H9 (cell line): ENCODE results near the gene HPGDS. TPM values are rescaled to one million over a fixed set of nuclear protein-coding genes. Genes with fewer than 3 reads are reported as not detected.

Experiments
- DNase-seq: peaks from one replicate; pipeline ENCODE4 v3.0.0-alpha.2; 2017
- H2AFZ ChIP-seq: one replicate; pipeline ENCODE4 v1.6.1; 2013; ENCODE audit warnings: mild to moderate bottlenecking, low read length, control low read depth, moderate library complexity
- H2AK5ac ChIP-seq: 2 replicates; pipeline ENCODE4 v1.6.1; 2013; ENCODE audit warnings: low read length, control low read depth, mixed read lengths; ENCODE audit not compliant: insufficient read length
- H2BK120ac ChIP-seq: one replicate; pipeline ENCODE4 v1.6.1; 2013; ENCODE audit warnings: low read depth, mild to moderate bottlenecking, low read length, control low read depth, inconsistent platforms; ENCODE audit not compliant: poor library complexity, severe bottlenecking
- H2BK12ac ChIP-seq: 2 replicates; pipeline ENCODE4 v1.6.1; 2013; ENCODE audit warnings: low read length, control low read depth, mixed read lengths, low read depth; ENCODE audit not compliant: insufficient read length
- H2BK15ac ChIP-seq: 2 replicates; pipeline ENCODE4 v1.6.1; 2013; ENCODE audit warnings: low read depth, low read length, control low read depth
- H2BK20ac ChIP-seq: one replicate; pipeline ENCODE4 v1.6.1; 2013; ENCODE audit warnings: low read depth, mild to moderate bottlenecking, low read length, control low read depth, inconsistent platforms; ENCODE audit not compliant: poor library complexity, severe bottlenecking
- H2BK5ac ChIP-seq: 2 replicates; pipeline ENCODE4 v1.6.1; 2013; ENCODE audit warnings: low read length, control low read depth, mixed read lengths; ENCODE audit not compliant: insufficient read length
- H3K14ac ChIP-seq: 2 replicates; pipeline ENCODE4 v1.6.1; 2013; ENCODE audit warnings: low read length, control low read depth; ENCODE audit not compliant: insufficient read depth
- H3K18ac ChIP-seq: 2 replicates; pipeline ENCODE4 v1.6.1; 2013; ENCODE audit warnings: low read depth, mild to moderate bottlenecking, mixed read lengths, low read length, control low read depth; ENCODE audit not compliant: insufficient read length
- H3K23ac ChIP-seq: 2 replicates; pipeline ENCODE4 v1.6.1; 2013; ENCODE audit warnings: low read length, control low read depth, mixed read lengths, low read depth; ENCODE audit not compliant: insufficient read length
- H3K23me2 ChIP-seq: 2 replicates; pipeline ENCODE4 v1.6.1; 2013; ENCODE audit warnings: low read depth, mild to moderate bottlenecking, mixed read lengths, low read length, control low read depth; ENCODE audit not compliant: insufficient read length, poor library complexity, severe bottlenecking
- H3K27ac ChIP-seq: 2 replicates; pipeline ENCODE4 v1.5.1; 2013; ENCODE audit warnings: low read length, control low read depth, mixed read lengths, low read depth; ENCODE audit not compliant: insufficient read length
- H3K27me3 ChIP-seq: 2 replicates; pipeline ENCODE4 v1.6.1; 2013; ENCODE audit warnings: low read length, control low read depth, inconsistent platforms; ENCODE audit not compliant: insufficient read depth
- H3K4ac ChIP-seq: 2 replicates; pipeline ENCODE4 v1.6.1; 2013; ENCODE audit warnings: low read depth, mild to moderate bottlenecking, control low read depth, inconsistent platforms, low read length, moderate library complexity
- H3K4me1 ChIP-seq: 2 replicates; pipeline ENCODE4 v1.6.1; 2013; ENCODE audit warnings: low read length, control low read depth, inconsistent platforms; ENCODE audit not compliant: insufficient read depth
- H3K4me2 ChIP-seq: 2 replicates; pipeline ENCODE4 v1.6.1; 2013; ENCODE audit warnings: low read length, control low read depth, mixed read lengths; ENCODE audit not compliant: insufficient read length, insufficient read depth
- H3K56ac ChIP-seq: 2 replicates; pipeline ENCODE4 v1.6.1; 2013; ENCODE audit warnings: low read depth, mild to moderate bottlenecking, mixed read lengths, low read length, control low read depth; ENCODE audit not compliant: insufficient read length
- H3K79me1 ChIP-seq: 2 replicates; pipeline ENCODE4 v1.6.1; 2013; ENCODE audit warnings: low read depth, mild to moderate bottlenecking, moderate library complexity, low read length, control low read depth, inconsistent platforms; ENCODE audit not compliant: insufficient read depth, poor library complexity, severe bottlenecking
- H3K79me2 ChIP-seq: 2 replicates; pipeline ENCODE4 v1.6.1; 2013; ENCODE audit warnings: low read length, control low read depth, inconsistent platforms; ENCODE audit not compliant: insufficient read depth
- H3K9ac ChIP-seq: 2 replicates; pipeline ENCODE4 v1.6.1; 2013; ENCODE audit warnings: low read length, control low read depth, mixed read lengths; ENCODE audit not compliant: insufficient read length; ENCODE audit errors: extremely low read depth
- H3K9me3 ChIP-seq: one replicate; pipeline ENCODE4 v1.6.1; 2013; ENCODE audit warnings: low read depth, low read length, inconsistent platforms; ENCODE audit not compliant: control insufficient read depth
- H3T11ph ChIP-seq: one replicate; pipeline ENCODE4 v1.6.1; 2013; ENCODE audit warnings: mild to moderate bottlenecking, low read length, control low read depth, inconsistent platforms
- H4K20me1 ChIP-seq: one replicate; pipeline ENCODE4 v1.6.1; 2013; ENCODE audit not compliant: control insufficient read depth, insufficient read length, insufficient read depth
- H4K5ac ChIP-seq: 2 replicates; pipeline ENCODE4 v1.6.1; 2013; ENCODE audit warnings: low read depth, mild to moderate bottlenecking, mixed read lengths, low read length, control low read depth; ENCODE audit not compliant: insufficient read length
- H4K8ac ChIP-seq: replicated peaks from 2 replicates; pipeline ENCODE4 v1.6.1; 2013; ENCODE audit warnings: low read length, control low read depth, mixed read lengths, low read depth; ENCODE audit not compliant: insufficient read length
- H4K91ac ChIP-seq: 2 replicates; pipeline ENCODE4 v1.6.1; 2013; ENCODE audit warnings: low read depth, mild to moderate bottlenecking, moderate library complexity, mixed read lengths, low read length, control low read depth; ENCODE audit not compliant: insufficient read length
- H3K27ac Mint-ChIP-seq, 3 experiments: 2 replicates in 2 of 3; 3 replicates in 1 of 3; pipeline ENCODE4 v1.8.0; 2020 to 2021; ENCODE audit warnings: mixed read lengths in 3 of 3, mild to moderate bottlenecking in 1 of 3, moderate library complexity in 1 of 3
- H3K27me3 Mint-ChIP-seq: 2 replicates; pipeline ENCODE4 v1.8.0; 2021; ENCODE audit warnings: low read depth, mild to moderate bottlenecking, moderate library complexity, mixed read lengths
- H3K36me3 Mint-ChIP-seq, 3 experiments: 2 replicates in 2 of 3; 3 replicates in 1 of 3; pipeline ENCODE4 v1.8.0; 2020 to 2021; ENCODE audit warnings: low read depth in 3 of 3, mixed read lengths in 3 of 3; ENCODE audit not compliant: insufficient read depth in 1 of 3
- H3K4me1 Mint-ChIP-seq, 2 experiments: 2 replicates each; pipeline ENCODE4 v1.8.0; 2020; ENCODE audit warnings: mixed read lengths in 2 of 2
- H3K4me3 Mint-ChIP-seq, 2 experiments: 2 replicates in 1 of 2; 3 replicates in 1 of 2; pipeline ENCODE4 v1.8.0; 2020 to 2021; ENCODE audit warnings: mild to moderate bottlenecking in 2 of 2, mixed read lengths in 2 of 2, moderate library complexity in 1 of 2
- H3K9me3 Mint-ChIP-seq, 2 experiments: 2 replicates in 1 of 2; 3 replicates in 1 of 2; pipeline ENCODE4 v1.8.0; 2020; ENCODE audit warnings: mild to moderate bottlenecking in 2 of 2, mixed read lengths in 2 of 2, moderate library complexity in 1 of 2
- WGBS: extraction: QIAGEN DNeasy Blood & Tissue Kit; methylation state at CpG from one replicate; pipeline ENCODE4 v1.1.7; 2013; ENCODE audit warnings: missing lambda C conversion rate, low lambda C conversion rate, mixed read lengths; ENCODE audit not compliant: insufficient read length; ENCODE audit errors: extremely low coverage; 5-methylcytosine and 5-hydroxymethylcytosine counted together
- total RNA-seq: library from RNA; stranded (reverse); gene quantifications from 2 replicates; pipeline ENCODE4 v1.2.1, GENCODE V29; 2021
- TF ChIP-seq, protein P1 (sequence below): fragments of 200-600 bp; sonication (generic); conservative IDR thresholded peaks from 3 replicates; pipeline ENCODE4 v1.8.0; 2021; ENCODE audit warnings: antibody characterized with exemption, mild to moderate bottlenecking

The HPGDS gene
- total RNA-seq, 1 experiment from 2014 or later, result not detected

GRCh38 chr4:94271248-94271647, 71.4 kb downstream of the HPGDS start:
- H2BK12ac ChIP-seq, result no peak overlapping the region
- no peaks in the 10 kb centered on the region for H3K23me2 ChIP-seq
- no peak overlapping the region for H3K4me2 ChIP-seq
- no peak overlapping the region for H3K27ac Mint-ChIP-seq
- no peaks in the 10 kb centered on the region for H3K9me3 Mint-ChIP-seq
- H3K36me3 Mint-ChIP-seq, result peaks cover 0 to 43% (median 39%) of the 10 kb centered on the region in 3 experiments; a peak in 6 of 7 replicates
- H3K27me3 ChIP-seq, result no peaks in the 10 kb centered on the region
- H4K5ac ChIP-seq, result no peak overlapping the region
- H3K9ac ChIP-seq, result no peak overlapping the region
- H3K27me3 Mint-ChIP-seq, result no peaks in the 10 kb centered on the region
- no peak overlapping the region for H3K4ac ChIP-seq
- H3K79me2 ChIP-seq, result no peaks in the 10 kb centered on the region
- H4K8ac ChIP-seq, result no peak overlapping the region
- no peaks in the 10 kb centered on the region for H4K20me1 ChIP-seq
- H2AK5ac ChIP-seq, result no peak overlapping the region
- H3K79me1 ChIP-seq, result no peaks in the 10 kb centered on the region
- H4K91ac ChIP-seq, result no peak overlapping the region
- no peak overlapping the region for H3K56ac ChIP-seq
- H3K23ac ChIP-seq, result no peak overlapping the region
- H3K4me3 Mint-ChIP-seq, result no peak overlapping the region
- H3K4me1 Mint-ChIP-seq, result no peaks in the 10 kb centered on the region
- H3K27ac ChIP-seq, result no peak overlapping the region
- H3K9me3 ChIP-seq, result no peaks in the 10 kb centered on the region
- H2BK15ac ChIP-seq, result no peak overlapping the region
- WGBS, result no CpG with 5 or more reads among the region's 2 CpGs
- no peak overlapping the region for H2AFZ ChIP-seq
- H2BK5ac ChIP-seq, result no peak overlapping the region
- no peak overlapping the region for H3T11ph ChIP-seq
- H2BK20ac ChIP-seq, result no peak overlapping the region
- H2BK120ac ChIP-seq, result no peak overlapping the region
- no peak overlapping the region for H3K14ac ChIP-seq
- no peaks in the 10 kb centered on the region for H3K4me1 ChIP-seq
- TF ChIP-seq, protein P1, sequence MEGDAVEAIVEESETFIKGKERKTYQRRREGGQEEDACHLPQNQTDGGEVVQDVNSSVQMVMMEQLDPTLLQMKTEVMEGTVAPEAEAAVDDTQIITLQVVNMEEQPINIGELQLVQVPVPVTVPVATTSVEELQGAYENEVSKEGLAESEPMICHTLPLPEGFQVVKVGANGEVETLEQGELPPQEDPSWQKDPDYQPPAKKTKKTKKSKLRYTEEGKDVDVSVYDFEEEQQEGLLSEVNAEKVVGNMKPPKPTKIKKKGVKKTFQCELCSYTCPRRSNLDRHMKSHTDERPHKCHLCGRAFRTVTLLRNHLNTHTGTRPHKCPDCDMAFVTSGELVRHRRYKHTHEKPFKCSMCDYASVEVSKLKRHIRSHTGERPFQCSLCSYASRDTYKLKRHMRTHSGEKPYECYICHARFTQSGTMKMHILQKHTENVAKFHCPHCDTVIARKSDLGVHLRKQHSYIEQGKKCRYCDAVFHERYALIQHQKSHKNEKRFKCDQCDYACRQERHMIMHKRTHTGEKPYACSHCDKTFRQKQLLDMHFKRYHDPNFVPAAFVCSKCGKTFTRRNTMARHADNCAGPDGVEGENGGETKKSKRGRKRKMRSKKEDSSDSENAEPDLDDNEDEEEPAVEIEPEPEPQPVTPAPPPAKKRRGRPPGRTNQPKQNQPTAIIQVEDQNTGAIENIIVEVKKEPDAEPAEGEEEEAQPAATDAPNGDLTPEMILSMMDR, result no peak
- no peak overlapping the region for H3K18ac ChIP-seq
- no peak for DNase-seq
